Suprapubic skin (tissue), 3 donors: ENCODE measurements around the gene USP6NL.

ENCODE experiments used
- POLR2AphosphoS5 ChIP-seq, 3 donors: sonication (generic); formaldehyde crosslinking; IDR thresholded peaks; one replicate each; pipeline ENCODE4 v1.6.1; 2017; ENCODE audit warnings: antibody characterized with exemption in 3 of 3
- TF ChIP-seq, protein P1 (sequence below), 2 donors: fragments of 200-600 bp in 1 of 2; fragments of 450-650 bp in 1 of 2; sonication (generic) in 1 of 2; IDR thresholded peaks; one replicate each; pipeline ENCODE4 v1.5.1; 2016 to 2019; ENCODE audit warnings: antibody characterized with exemption in 2 of 2, mild to moderate bottlenecking in 1 of 2, moderate library complexity in 1 of 2

GRCh38 chr10:11491087-11491486 is 120.4 kb downstream of the USP6NL start:
- TF ChIP-seq, protein P1, sequence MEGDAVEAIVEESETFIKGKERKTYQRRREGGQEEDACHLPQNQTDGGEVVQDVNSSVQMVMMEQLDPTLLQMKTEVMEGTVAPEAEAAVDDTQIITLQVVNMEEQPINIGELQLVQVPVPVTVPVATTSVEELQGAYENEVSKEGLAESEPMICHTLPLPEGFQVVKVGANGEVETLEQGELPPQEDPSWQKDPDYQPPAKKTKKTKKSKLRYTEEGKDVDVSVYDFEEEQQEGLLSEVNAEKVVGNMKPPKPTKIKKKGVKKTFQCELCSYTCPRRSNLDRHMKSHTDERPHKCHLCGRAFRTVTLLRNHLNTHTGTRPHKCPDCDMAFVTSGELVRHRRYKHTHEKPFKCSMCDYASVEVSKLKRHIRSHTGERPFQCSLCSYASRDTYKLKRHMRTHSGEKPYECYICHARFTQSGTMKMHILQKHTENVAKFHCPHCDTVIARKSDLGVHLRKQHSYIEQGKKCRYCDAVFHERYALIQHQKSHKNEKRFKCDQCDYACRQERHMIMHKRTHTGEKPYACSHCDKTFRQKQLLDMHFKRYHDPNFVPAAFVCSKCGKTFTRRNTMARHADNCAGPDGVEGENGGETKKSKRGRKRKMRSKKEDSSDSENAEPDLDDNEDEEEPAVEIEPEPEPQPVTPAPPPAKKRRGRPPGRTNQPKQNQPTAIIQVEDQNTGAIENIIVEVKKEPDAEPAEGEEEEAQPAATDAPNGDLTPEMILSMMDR (IDR thresholded peaks at IDR 0.05): no peak
- TF ChIP-seq POLR2AphosphoS5 (IDR thresholded peaks at IDR 0.05): no peak
